B cell (primary cell): ENCODE results near the gene GMCL2.

Source experiments
- EZH2 ChIP-seq: IDR thresholded peaks from 2 replicates; pipeline ENCODE4 v1.6.1; 2012; ENCODE audit warnings: borderline replicate concordance, low read depth, mild to moderate bottlenecking, moderate library complexity, low read length; ENCODE audit not compliant: insufficient read depth, poor library complexity, severe bottlenecking
- TF ChIP-seq, protein P1 (sequence below): fragments of 200-600 bp; IDR thresholded peaks from one replicate; pipeline ENCODE4 v1.8.0; 2022; ENCODE audit warnings: antibody characterized with exemption, mild to moderate bottlenecking

DNA sequence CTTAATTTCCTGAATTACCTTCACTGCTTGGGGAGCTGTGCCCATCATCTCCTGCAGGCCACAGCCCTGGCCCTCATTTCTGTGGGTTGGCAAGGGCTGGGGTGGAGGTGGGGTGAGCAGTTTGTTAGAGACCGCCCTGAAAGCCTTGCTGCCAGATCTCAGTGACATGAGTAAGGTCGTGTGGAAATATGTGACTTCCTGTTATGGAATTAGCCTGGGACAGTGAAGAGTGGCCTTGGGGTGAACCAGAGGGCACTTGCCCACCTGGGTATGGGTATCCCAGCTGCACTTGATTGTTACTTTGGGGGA lies 14.7 kb upstream of the GMCL2 start:
- TF ChIP-seq, protein P1, sequence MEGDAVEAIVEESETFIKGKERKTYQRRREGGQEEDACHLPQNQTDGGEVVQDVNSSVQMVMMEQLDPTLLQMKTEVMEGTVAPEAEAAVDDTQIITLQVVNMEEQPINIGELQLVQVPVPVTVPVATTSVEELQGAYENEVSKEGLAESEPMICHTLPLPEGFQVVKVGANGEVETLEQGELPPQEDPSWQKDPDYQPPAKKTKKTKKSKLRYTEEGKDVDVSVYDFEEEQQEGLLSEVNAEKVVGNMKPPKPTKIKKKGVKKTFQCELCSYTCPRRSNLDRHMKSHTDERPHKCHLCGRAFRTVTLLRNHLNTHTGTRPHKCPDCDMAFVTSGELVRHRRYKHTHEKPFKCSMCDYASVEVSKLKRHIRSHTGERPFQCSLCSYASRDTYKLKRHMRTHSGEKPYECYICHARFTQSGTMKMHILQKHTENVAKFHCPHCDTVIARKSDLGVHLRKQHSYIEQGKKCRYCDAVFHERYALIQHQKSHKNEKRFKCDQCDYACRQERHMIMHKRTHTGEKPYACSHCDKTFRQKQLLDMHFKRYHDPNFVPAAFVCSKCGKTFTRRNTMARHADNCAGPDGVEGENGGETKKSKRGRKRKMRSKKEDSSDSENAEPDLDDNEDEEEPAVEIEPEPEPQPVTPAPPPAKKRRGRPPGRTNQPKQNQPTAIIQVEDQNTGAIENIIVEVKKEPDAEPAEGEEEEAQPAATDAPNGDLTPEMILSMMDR, result no peak
- no peak for TF ChIP-seq EZH2
